GM18502 (cell line): ENCODE data around the gene AMTN.
"Not testable (repeated sequence)": the region's sequence is repeated elsewhere in the genome, so short reads cannot be mapped to it uniquely, and the experiment has no call there.

ENCODE experiments used
- ATAC-seq: cut with Tn5 transposase; IDR thresholded peaks from one replicate; pipeline ENCODE4 v1.9.1; 2021; ENCODE audit warnings: mild to moderate bottlenecking; ENCODE audit not compliant: unreplicated experiment, poor library complexity

AMTN gene, protein sequence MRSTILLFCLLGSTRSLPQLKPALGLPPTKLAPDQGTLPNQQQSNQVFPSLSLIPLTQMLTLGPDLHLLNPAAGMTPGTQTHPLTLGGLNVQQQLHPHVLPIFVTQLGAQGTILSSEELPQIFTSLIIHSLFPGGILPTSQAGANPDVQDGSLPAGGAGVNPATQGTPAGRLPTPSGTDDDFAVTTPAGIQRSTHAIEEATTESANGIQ

DNA sequence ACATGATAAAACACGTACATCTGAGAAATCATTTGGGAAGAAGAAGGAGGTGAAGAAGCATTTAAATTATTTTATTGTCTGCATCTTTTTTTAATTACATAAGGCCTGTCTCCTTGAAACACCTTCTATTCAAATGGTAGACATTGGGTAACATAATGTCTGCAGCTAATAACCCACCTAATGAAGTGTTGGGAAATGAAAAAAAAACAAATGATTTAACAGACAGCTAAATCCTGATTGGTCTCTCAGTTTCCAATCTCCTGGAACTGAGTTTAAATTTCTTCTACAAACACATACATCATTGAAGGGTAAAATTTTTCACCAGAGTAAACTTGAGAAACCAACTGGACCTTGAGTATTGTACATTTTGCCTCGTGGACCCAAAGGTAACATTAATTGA is at the start of gene AMTN:
TSS of gene AMTN (plus strand) at position 301 of the 400 bp plus-strand sequence. CDS start 209 bp downstream, outside the sequence.
- ATAC-seq = no peak

DNA sequence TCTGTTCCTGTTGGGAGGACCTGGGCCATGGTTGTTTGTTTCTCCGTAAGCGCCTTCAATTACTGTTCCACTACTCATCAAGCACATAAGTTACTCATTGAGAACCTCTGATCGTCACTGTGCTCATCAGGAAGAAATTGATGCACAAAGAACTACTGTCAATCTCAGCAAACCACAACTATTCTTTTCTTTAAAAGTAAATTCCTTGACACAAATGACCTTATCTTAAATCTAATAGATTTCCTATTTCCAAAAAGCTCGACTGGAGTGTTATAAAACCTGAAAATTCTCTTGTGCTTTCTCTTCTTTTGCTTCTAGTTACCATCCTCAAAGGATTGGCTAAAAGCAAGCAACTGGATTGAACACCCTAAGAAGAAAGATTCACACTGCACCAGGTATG is 46.5 kb upstream of the AMTN start, which contains the start of gene MUC7:
TSS of gene MUC7 (plus strand) at position 301 of the 400 bp plus-strand sequence. CDS start 1,825 bp downstream, outside the sequence.
- no peak for ATAC-seq

DNA sequence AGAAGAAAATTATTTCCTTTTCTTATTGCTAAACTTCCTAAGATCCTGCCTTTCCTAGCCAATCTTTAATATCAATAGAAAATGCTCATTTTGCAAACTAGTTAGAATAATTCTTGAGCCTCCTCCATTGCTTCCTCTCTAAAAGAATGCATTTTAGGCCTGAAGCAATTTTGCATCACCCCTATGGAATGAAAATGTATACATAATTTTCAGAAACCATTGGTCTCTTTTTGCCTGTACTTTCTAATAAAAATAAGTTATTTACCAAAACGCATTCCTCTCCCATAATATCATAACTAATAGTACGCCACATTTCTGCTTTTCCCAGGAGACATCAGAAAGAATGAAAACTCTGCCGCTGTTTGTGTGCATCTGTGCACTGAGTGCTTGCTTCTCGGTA is 44.7 kb upstream of the AMTN start:
- no peak for ATAC-seq

DNA sequence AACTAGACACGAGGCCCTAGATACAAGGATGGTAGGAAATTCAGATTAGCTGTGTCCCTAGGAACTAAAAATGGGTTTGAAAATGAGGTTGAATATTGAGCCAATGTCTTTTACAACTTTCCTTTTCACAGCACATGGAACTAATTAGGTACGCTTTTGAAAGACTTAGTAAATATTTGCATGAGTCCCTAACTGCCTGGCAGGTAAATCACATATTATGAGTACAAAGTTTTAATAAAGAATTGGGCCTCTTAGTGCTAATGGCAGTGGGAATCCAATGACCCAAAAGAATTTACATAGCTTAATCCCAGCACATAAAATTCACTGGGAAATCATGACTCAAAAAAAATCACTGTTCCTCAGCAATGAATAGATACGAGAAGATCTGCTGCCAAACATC is 29.6 kb upstream of the AMTN start:
- ATAC-seq = no peak

DNA sequence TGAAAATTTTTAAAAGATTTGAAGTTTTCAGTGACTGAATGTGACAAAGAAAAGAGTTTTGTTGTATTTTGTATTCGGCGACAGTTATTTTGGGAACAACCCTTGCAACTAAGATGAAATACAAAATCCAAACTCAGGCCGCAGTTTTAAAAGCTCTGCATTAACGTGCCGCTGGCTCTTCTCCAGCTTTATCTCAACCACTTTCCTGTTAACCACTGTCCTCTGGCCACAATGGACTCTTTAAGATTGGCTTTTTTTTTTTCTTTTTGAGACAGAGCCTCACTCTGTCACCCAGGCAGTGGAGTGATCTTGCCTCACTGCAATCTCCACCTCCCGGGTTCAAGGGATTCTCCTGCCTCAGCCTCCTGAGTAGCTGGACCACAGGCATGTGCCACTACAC is 22.1 kb upstream of the AMTN start:
- no peak for ATAC-seq

DNA sequence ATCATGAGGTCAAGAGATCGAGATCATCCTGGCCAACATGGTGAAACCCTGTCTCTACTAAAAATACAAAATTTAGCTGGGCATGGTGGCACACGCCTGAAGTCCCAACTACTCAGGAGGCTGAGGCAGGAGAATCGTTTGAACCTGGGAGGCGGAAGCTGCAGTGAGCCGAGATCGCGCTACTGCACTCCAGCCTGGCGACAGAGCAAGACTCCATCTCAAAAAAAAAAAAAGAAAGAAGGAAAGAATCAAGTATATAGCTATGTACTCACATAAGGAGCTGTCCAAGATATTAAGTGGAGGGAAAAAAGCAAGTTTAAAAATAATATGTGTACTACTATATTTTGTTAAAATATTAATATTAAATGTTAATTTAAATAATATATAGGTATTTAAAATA is 16.5 kb upstream of the AMTN start:
- ATAC-seq = not testable (repeated sequence)

DNA sequence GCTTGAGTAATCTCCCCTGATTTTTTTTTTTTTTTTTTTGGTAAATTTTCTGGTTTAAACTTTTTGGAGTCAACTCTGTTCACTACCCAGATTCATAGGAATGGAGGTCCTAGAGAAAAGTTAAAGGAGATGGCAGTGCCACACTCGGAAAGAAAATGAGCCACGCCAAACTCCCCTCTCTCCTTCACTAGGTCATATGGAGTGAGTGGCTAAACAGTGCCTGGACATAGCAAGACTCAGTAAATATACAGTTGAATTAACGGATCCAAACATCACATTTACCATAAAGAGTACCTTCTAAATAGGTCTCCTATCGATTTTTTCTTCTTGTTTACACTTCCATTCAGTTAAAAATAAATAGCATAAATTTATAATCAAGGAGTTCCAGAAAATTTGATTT is 13.6 kb upstream of the AMTN start:
- no peak for ATAC-seq

DNA sequence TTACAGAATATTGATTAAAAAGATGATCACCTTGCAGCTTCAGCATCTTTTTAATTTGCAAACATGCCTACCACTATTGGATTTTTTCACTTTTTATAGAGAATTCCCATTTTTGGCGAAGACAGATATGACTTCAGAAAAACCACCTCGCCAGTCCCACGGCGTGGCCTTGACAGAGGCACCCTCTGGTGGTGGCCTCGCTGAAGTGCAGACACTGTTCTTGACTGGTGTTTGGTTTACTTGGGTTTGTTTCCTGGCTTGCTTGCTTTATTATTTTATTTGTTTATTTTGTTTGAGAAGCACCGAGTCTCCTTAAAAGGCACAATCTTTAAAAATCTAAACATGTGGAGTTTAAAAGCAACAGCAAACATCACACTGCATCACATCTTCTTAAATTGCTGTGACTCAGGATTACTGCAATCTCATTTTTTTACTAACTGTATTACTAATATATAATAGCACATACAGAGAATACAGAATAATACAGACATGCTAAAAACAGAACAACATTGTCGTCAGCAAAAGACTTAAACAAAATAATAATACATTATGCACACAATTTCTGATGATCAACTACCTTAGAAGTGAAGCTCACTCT is 13.1 kb upstream of the AMTN start:
- ATAC-seq = peak; percentile 95

DNA sequence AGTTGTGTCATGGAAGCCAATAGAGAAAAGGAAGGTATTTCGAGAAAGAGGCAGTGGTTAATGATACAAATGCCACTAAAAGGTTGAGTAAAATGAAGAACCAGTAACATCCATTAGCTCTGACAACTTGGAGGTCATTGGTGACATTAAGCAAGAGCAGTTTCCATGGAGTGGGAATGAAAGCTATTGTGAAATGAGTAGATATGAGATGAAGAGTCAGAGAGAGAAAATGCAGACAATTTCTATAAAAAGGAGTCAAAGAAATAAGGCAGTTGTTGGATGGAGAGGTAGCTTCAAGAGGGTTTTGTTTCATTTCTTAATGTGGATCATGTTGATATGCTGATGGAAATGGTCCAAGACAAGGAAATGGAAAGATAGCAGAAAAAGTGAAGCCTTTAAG is 9.6 kb upstream of the AMTN start:
- no peak for ATAC-seq

DNA sequence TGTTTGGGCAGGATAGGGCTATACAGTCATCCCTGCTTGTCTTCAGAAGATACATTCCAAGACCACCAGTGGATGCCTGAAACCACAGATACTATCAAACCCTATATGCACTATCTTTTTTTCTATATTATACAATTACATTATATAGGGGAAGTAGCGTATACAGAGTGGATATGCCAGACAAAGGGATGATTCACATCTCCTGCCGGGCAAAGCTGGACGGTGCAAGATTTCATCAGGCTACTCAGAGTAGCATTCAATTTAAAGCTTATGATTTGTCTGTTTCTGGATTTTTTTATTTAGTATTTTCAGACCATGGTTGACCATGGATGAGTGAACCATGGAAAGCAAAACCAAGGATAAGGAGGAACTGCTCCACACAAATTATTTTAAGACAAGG is 7.0 kb upstream of the AMTN start:
- no peak for ATAC-seq

DNA sequence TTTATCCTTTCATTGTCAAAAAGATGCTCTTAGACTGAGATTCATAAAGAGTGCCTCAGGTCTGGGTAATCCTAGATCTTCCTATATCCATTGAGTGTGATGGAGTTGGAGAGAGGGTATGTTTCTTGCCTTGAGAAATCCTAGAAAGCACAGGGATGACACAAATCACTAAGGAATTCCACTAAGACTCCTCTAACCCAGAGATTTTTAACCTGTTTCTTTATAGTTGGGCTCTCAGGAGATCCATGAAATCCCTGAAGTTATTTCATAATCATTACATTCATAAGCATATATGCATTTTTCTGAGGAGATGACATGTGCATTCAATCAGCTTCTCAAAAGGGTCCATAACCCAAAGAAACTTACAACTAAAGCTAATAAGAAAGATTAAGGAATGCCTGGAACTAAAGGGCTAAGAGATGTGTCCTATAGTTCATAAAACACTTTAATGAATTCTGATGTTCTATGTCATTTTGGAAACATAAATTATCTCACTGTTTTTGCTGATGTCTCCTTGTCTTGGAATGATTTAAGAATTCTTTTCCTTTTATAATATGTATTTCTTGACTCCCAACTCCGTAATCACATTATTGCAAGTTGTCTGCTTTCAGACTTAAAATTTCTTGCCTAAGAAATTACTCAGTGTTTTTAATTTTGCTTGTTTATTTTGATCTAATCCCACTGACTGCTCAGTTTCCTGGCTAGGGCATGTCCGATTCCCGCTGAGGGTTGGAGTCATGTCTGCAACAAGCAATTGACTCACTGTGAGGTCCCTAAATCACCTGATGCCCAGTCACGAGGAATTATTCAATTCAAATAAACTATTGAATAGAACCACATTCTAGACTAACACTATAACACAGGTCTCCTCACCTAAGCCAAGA is 2.8 kb upstream of the AMTN start:
- ATAC-seq = no peak

DNA sequence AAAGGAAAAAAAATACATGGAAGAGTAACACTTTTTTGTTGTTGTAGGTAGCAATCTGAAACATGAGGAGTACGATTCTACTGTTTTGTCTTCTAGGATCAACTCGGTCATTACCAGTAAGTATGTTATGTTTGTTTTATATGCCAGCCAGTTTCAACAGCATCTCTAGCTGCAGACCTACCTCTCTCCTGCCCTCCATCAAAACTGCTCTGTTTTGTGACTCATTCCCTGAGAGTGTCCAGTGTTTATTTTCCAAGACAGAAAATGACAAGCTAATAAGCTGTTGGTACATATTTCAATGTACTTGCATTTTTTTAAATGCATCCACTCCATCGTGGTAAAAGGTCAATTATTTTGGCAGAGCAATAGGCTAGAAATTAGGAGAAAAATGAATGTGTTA is 347 bp downstream of the AMTN start:
- no peak for ATAC-seq

DNA sequence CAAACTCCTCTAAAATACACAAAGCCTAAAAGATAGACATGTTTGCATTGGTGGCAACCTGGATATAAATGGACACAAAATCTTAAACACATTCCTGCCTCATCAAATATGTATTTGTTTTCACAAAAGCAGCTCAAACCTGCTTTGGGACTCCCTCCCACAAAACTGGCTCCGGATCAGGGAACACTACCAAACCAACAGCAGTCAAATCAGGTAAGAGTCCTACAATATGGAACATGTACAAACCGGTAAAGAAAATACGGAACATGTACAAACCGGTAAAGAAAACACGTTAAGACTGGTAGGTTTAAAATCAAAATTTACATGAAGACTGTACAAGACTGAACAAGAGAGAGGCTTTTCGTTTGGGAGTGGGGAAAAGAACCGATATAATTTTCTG is 4.3 kb downstream of the AMTN start:
- no peak for ATAC-seq

DNA sequence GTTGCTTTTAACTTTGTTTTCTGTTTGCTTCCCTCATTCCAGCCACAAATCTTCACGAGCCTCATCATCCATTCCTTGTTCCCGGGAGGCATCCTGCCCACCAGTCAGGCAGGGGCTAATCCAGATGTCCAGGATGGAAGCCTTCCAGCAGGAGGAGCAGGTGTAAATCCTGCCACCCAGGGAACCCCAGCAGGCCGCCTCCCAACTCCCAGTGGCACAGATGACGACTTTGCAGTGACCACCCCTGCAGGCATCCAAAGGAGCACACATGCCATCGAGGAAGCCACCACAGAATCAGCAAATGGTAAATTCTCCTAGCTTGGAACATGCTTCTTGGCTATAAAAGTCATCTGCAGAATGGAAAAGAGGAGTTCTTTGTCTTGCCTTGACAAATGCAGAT is 12.6 kb downstream of the AMTN start:
- ATAC-seq = no peak

DNA sequence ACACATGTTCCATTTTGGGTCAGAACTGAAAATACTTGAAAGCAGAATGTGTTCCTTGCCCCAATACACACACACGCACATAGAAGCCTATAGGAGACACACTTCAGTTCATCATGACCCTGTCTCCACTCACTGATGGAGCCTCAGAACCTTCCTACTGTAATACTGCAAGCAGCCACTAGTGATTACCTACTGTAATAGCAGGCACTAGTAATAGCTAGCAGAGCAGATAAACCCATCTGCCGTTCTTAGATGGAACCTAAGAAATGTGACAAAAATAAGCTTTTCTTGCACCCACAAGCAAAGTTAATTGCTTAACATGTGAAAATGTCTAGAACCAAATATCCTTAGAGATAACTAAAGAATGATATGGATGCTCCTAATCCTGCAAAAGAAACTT is 13.6 kb downstream of the AMTN start:
- peak; percentile 93 for ATAC-seq

DNA sequence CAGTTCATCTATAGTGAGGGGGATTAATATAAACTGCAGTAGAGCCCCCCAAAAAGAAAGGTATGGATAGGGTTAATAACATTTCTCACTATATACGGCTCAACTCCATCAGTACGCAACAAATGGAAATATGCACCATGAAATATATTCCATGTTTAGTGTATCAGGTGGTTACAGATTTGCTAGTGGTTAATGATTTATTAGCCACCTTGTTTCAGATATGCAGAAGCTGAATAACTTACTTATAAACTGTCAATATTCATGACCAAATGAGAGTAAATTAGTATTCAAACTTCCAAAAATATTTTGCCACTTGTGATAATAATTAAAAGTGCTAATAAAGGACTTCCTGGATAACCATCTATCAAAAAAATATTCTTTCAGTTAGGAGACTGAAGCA is 14.8 kb downstream of the AMTN start:
- no peak for ATAC-seq

DNA sequence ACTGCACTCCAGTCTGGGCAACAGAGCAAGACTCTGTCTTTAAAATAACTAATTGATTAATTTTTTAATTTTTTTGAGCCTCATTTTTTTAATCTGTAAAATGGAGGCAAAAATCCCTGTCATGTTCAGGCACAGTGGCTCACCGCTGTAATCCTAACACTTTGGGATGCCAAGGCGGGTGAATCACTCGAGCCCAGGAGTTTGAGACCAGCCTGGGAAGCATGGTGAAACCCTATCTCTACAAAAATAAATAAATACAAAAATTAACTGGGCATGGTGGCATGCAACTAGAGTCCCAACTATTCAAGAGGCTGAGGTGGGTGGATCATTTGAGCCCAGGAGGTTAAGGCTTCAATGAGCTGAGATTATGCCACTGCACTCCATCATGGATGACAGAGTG is 15.4 kb downstream of the AMTN start:
- ATAC-seq = no peak

DNA sequence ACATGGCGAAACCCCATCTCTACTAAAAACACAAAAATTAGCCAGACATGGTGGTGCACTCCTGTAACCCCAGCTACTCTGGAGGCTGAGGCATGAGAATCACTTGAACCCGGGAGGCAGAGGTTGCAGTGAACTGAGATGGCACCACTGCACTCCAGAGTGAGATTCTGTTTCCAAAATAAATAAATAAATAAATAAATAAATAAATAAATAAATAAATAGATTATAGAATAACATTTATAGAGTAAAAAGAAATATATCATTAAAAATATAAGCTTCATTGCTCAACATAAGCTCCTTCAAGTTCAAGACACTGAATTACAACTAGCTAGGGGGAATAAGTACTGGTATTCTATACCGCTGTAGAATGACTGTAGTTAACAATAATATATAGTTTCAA is 16.5 kb downstream of the AMTN start:
- ATAC-seq = not testable (repeated sequence)

DNA sequence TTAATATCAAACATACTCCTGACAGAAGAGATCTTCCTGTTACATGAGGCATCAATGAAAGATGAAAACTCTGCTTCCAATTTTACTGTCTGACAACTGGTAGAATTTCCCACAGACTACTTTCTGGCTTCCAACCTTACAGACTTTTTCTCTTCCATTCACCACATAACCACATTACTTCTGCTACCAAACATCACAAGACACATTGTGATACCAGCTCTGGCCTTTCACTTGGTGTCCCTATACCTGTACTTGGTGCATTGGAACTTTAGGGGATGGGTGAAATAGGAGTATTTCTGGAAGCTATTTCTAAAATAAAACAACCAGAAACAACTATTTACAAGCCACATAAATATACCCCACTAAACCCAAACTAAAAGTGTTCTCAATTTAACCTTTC is 20.5 kb downstream of the AMTN start:
- no peak for ATAC-seq

DNA sequence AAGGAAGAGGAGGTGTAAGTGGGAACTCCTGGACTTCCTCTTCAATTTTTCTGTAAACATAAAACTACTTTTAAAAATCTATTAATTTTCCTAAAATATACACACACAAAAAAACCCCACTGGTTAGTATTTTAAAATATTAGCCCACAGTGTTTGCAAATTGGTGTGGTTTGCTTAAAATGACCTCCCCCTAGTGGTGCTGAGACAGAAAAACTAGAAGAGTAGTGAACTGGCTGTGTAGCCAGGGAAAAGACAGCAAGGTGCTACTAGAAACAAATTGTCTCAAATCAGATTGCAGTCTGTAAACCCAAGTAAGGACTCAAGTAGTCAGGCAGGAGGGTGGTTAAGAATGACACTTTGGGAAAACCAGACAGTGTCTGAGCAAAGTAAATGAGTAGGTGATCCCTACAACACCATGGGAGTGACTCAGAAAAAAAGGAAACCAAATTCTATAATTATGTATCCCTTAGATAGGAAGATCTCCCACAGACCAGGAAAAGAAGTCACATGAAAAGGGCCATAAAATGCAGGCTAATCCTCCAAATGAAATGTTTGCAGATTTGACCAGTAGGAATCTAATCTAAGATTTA is 26.0 kb downstream of the AMTN start:
- ATAC-seq = peak; percentile 75

DNA sequence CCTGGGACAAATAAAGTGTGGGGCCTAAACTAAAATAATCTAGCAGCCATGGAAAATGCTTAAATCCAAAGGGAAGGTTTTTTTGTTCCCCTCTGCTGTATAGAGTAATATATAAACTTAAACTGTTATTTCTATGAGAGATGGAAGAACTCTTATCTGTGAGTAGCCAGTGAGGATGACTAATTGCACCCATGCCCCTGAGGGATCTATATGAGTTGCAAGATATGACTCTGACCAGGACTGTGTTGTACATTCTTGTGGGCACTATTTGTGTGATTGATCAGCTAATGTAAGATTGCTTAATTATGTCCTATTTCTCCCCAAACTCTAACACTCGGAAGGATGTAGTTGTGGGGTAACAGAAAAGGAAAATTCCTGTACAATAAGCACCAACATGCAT is 38.5 kb downstream of the AMTN start:
- no peak for ATAC-seq
